Gastrocnemius medialis (tissue), 4 donors: Measurements from ENCODE around the gene SAP25. TPM values are rescaled to one million over a fixed set of nuclear protein-coding genes. Genes with fewer than 3 reads are reported as not detected.

Experiments used
- ATAC-seq, 2 donors: fragments of 150-250 bp; one replicate each; pipeline ENCODE4 v1.9.1; 2016
- DNase-seq, 2 donors: peaks; one replicate each; pipeline ENCODE4 v3.0.0-alpha.2; 2019
- H3K27ac ChIP-seq, 4 donors: fragments of 200-600 bp; sonication (generic); 1 replicate in 1 of 4; 2 replicates in 3 of 4; pipeline ENCODE4 v1.5.1; 2016 to 2018; ENCODE audit warnings: mild to moderate bottlenecking in 2 of 4, moderate library complexity in 1 of 4
- H3K27me3 ChIP-seq, 3 donors: fragments of 200-600 bp; sonication (generic) in 2 of 3; 1 replicate in 1 of 3; 2 replicates in 2 of 3; pipeline versions ENCODE4 v1.5.1 to v1.6.0; 2016 to 2019; ENCODE audit warnings: mild to moderate bottlenecking in 1 of 3, moderate library complexity in 1 of 3
- H3K36me3 ChIP-seq, 2 donors: fragments of 200-600 bp; sonication (generic) in 1 of 2; one replicate each; pipeline ENCODE4 v1.5.1; 2017 to 2018
- H3K4me1 ChIP-seq, 2 donors: fragments of 200-600 bp; sonication (generic) in 1 of 2; one replicate each; pipeline ENCODE4 v1.5.1; 2016 to 2017; ENCODE audit warnings: mild to moderate bottlenecking in 2 of 2
- H3K4me3 ChIP-seq, 4 donors: fragments of 200-600 bp; sonication (generic) in 3 of 4; 1 replicate in 1 of 4; 2 replicates in 3 of 4; pipeline ENCODE4 v1.5.1; 2016 to 2019; ENCODE audit warnings: mild to moderate bottlenecking in 2 of 4
- H3K9me3 ChIP-seq, 3 donors: fragments of 200-600 bp; sonication (generic) in 2 of 3; 1 replicate in 1 of 3; 2 replicates in 2 of 3; pipeline ENCODE4 v1.5.1; 2016 to 2019
- POLR2A ChIP-seq, 2 donors: fragments of 450-650 bp; IDR thresholded peaks; one replicate each; pipeline ENCODE4 v1.6.1; 2017; ENCODE audit warnings: antibody characterized with exemption in 2 of 2, mild to moderate bottlenecking in 2 of 2, moderate library complexity in 2 of 2
- in situ Hi-C, 4 donors: fragments of 200-750 bp; cut with MboI; loops; one replicate each; pipeline versions ENCODE4 v1.15.0 to v1.8.0; 2017; ENCODE audit warnings: low sequenced_read_pairs in 4 of 4
- intact Hi-C: fragments of 100-400 bp; cut with DNase I; formaldehyde crosslinking; loops from one replicate; pipeline ENCODE4 v1.15.1; 2023; ENCODE audit warnings: low total_unique reads
- total RNA-seq, 4 donors: library from RNA; depleted of rRNA; stranded (reverse); fragments of >200 nt; gene quantifications; one replicate each; pipeline versions ENCODE4 v1.1.0 to v1.2.3, GENCODE V29; 2016
- TF ChIP-seq, protein P1 (sequence below), 5 experiments: fragments of 450-650 bp in 3 of 5; fragments of 200-600 bp in 2 of 5; sonication (generic) in 2 of 5; IDR thresholded peaks in 4 of 5; conservative IDR thresholded peaks in 1 of 5; 1 replicate in 4 of 5; 2 replicates in 1 of 5; pipeline ENCODE4 v1.5.1; 2016 to 2019; ENCODE audit warnings: antibody characterized with exemption in 5 of 5, mild to moderate bottlenecking in 3 of 5, moderate library complexity in 3 of 5

SAP25 gene
- total RNA-seq, 4 donors from 2014 or later, result 0.49 TPM; not detected in 3

DNA sequence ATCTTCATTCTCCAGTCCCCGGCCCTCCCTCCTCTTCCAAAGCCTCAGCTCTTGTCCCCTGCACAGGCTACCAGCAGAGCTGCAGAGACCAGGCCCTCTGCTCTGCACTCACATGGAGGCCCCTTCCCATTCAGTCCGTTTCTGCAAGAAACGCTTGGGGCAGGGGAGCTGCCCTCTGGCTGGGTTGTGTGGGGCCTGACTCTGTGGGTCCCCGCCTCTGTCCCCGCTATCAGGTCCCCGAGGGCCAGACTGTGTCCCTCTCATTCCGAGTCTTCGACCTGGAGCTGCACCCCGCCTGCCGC is 30.0 kb upstream of the SAP25 start:
- in situ Hi-C loops, result no loop called here
- ATAC-seq (peak; percentile 5 to 12), DNase-seq (no peak)
- intact Hi-C loops, result loop anchor here (2.0 to 10.0 kb wide), 2 partner anchors 17 to 1471 kb away; partner anchors contain the start of genes FBXO24 and LRCH4
- peak overlapping the region; percentile 75 to 99 (median 89) for H3K4me3 ChIP-seq
- H3K27me3 ChIP-seq, result peaks cover 0 to 15% (median 8%) of the 10 kb centered on the region in 3 donors
- peaks cover 4 to 13% of the 10 kb centered on the region in 2 donors for H3K4me1 ChIP-seq
- TF ChIP-seq, protein P1, sequence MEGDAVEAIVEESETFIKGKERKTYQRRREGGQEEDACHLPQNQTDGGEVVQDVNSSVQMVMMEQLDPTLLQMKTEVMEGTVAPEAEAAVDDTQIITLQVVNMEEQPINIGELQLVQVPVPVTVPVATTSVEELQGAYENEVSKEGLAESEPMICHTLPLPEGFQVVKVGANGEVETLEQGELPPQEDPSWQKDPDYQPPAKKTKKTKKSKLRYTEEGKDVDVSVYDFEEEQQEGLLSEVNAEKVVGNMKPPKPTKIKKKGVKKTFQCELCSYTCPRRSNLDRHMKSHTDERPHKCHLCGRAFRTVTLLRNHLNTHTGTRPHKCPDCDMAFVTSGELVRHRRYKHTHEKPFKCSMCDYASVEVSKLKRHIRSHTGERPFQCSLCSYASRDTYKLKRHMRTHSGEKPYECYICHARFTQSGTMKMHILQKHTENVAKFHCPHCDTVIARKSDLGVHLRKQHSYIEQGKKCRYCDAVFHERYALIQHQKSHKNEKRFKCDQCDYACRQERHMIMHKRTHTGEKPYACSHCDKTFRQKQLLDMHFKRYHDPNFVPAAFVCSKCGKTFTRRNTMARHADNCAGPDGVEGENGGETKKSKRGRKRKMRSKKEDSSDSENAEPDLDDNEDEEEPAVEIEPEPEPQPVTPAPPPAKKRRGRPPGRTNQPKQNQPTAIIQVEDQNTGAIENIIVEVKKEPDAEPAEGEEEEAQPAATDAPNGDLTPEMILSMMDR (IDR thresholded peaks at IDR 0.05 in 4 of 5, conservative IDR thresholded peaks at IDR 0.05 in 1 of 5), result no peak
- no peak for TF ChIP-seq POLR2A (IDR thresholded peaks at IDR 0.05)
- H3K36me3 ChIP-seq, result no peaks in the 10 kb centered on the region
- no peaks in the 10 kb centered on the region for H3K9me3 ChIP-seq
- peak overlapping the region; percentile 74 to 85 (median 77) for H3K27ac ChIP-seq

DNA sequence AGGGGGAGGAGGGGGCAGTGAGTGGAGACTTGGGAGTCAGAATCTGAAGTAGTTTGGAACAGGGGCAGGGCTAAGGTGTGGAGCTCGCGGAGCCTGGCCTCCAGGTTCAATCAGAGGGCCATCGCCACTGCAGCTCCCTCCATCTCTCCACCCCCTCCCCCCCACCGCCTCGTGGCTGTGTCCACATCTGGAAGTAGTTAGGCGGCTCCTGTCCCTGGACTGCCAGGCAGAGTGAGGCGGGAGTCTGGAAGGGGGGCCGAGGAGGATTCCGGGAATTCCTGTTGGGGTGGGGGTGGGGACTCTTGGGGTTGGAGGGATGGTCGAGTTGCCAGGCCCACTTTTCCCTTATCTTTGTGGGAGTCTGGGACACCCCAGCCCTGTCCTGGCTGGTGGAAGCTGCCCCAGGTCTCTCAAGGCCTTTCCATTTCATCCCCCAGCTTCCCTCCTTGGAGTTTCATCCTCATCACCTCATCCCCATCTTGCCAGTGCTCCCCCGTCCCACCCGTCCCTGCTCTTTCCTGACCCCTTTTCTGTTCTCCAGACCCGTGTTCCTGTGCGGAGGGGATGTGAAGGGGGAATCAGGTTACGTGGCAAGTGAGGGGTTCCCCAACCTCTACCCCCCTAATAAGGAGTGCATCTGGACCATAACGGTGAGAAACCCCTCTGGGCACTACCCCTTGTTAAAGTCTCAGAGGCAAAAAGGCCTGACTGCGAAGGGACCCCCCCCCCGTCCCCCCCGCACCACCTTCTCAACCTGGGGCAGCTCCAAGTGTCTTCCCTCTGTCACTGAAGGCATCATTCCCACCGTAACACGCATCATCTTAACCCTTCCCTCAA is 29.4 kb upstream of the SAP25 start:
- no peaks in the 10 kb centered on the region for H3K36me3 ChIP-seq
- in situ Hi-C loops (no loop called here), intact Hi-C loops (loop anchor here (10.0 kb wide), 1 partner anchor 1472 kb away; no protein-coding TSS in a partner anchor)
- H3K27me3 ChIP-seq, result peaks cover 0 to 15% (median 8%) of the 10 kb centered on the region in 3 donors
- ATAC-seq (no peak), DNase-seq (peak; percentile 47 to 60)
- H3K27ac ChIP-seq, result peak overlapping the region; percentile 74 to 85 (median 77)
- no peak for TF ChIP-seq POLR2A (IDR thresholded peaks at IDR 0.05)
- TF ChIP-seq, protein P1 (IDR thresholded peaks at IDR 0.05 in 4 of 5, conservative IDR thresholded peaks at IDR 0.05 in 1 of 5), result no peak
- no peaks in the 10 kb centered on the region for H3K9me3 ChIP-seq
- H3K4me3 ChIP-seq, result peak overlapping the region; percentile 75 to 99 (median 89)
- H3K4me1 ChIP-seq, result peaks cover 4 to 13% of the 10 kb centered on the region in 2 donors

- intact Hi-C loops (loop anchor here (10.0 kb wide), 1 partner anchor 1474 kb away; no protein-coding TSS in a partner anchor), in situ Hi-C loops (no loop called here)
- no peaks in the 10 kb centered on the region for H3K9me3 ChIP-seq
- TF ChIP-seq, protein P1 (IDR thresholded peaks at IDR 0.05 in 4 of 5, conservative IDR thresholded peaks at IDR 0.05 in 1 of 5), result no peak
- TF ChIP-seq POLR2A (IDR thresholded peaks at IDR 0.05), result no peak
- DNase-seq, result no peak
- H3K36me3 ChIP-seq, result no peaks in the 10 kb centered on the region
- no peak overlapping the region for H3K27ac ChIP-seq
- peaks cover 4 to 13% of the 10 kb centered on the region in 2 donors for H3K4me1 ChIP-seq
- ATAC-seq, result no peak
- H3K4me3 ChIP-seq, result no peak overlapping the region
- peaks cover 0 to 15% (median 8%) of the 10 kb centered on the region in 3 donors for H3K27me3 ChIP-seq
Observed at GRCh38 chr7:100600730-100601038, 27.0 kb upstream of the SAP25 start.

DNA sequence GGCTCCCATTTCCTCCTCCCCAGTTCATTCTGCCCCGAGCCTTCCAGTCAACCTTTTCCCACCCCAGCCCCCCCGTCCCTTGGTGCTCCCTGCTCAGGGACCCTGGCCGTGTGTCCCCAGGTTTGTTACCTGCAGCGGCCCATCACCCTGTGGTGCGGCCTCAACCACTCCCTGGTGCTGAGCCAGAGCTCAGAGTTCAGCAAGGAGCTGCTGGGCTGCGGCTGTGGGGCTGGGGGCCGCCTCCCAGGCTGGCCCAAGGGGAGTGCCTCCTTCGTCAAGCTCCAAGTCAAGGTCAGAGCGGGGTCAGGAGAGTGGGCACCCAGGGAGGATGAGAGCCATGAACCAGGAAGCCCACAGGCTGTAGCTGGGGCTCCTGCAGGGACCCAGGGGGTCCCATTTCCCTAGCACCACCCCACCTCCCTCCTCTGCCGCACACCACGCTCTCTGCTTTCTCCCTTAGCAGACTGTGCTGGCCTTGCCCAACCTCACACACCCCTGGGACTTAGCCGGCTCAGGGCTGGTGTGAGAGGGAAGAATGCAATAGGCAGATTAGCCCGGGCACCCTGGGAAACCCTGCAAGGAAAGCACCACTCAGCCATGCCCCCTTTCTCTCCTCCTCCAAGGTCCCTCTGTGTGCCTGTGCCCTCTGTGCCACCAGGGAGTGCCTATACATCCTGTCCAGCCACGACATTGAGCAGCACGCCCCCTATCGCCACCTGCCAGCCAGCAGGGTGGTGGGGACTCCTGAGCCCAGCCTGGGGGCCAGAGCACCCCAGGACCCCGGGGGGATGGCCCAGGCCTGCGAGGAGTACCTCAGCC is 26.4 kb upstream of the SAP25 start:
- Histone ChIP-seq H3K9me3 (no peaks in the 10 kb centered on the region), H3K4me3 (no peak overlapping the region), H3K27me3 (peaks cover 0 to 11% (median 7%) of the 10 kb centered on the region in 3 donors), H3K4me1 (peaks cover 3 to 10% of the 10 kb centered on the region in 2 donors), H3K36me3 (no peaks in the 10 kb centered on the region), H3K27ac (no peak overlapping the region)
- intact Hi-C loops (loop anchor here (10.0 kb wide), 1 partner anchor 1475 kb away; no protein-coding TSS in a partner anchor), in situ Hi-C loops (loop anchor here in 1 of 4 donors (25.0 kb wide), 1 partner anchor 262 kb away; the partner anchor contains the start of genes SLC12A9 and TRIP6)
- ATAC-seq, result no peak
- no peak for TF ChIP-seq POLR2A (IDR thresholded peaks at IDR 0.05)
- TF ChIP-seq, protein P1 (IDR thresholded peaks at IDR 0.05 in 4 of 5, conservative IDR thresholded peaks at IDR 0.05 in 1 of 5), result no peak
- no peak for DNase-seq
